ENCODE measurements around the gene TRAIP. TPM values are rescaled to one million over a fixed set of nuclear protein-coding genes. Genes with fewer than 3 reads are reported as not detected.

Gene TRAIP
- total RNA-seq, 2 experiments from 2014 or later = 25.1 to 28.1 TPM

GRCh38 chr3:49872801-49873281, 16.5 kb upstream of the TRAIP start:
- DNase-seq (peak; percentile 56), ATAC-seq (peak; percentile 19)
- intact Hi-C loops (cut with DNase I, micrococcal nuclease) = no loop called here
- Mint-ChIP-seq H3K9me3 (ENCODE audit: low read depth) (no peaks in the 10 kb centered on the region), H3K4me1 (no peaks in the 10 kb centered on the region), H3K4me3 (no peak overlapping the region), H3K36me3 (ENCODE audit: low read depth) (no peaks in the 10 kb centered on the region), H3K27ac (no peak overlapping the region), H3K27me3 (peaks cover 19% of the 10 kb centered on the region)
- ChIA-PET POLR2A (no interaction called here), CTCF (interaction anchor here (0.8 kb wide), 1 partner anchor 10 kb away, joined by 3 read pairs; no protein-coding TSS in a partner anchor)

GRCh38 chr3:49871531-49872153, 15.3 kb upstream of the TRAIP start:
- Mint-ChIP-seq H3K27ac (no peak overlapping the region), H3K4me3 (no peak overlapping the region), H3K4me1 (no peaks in the 10 kb centered on the region), H3K36me3 (ENCODE audit: low read depth) (no peaks in the 10 kb centered on the region), H3K27me3 (peaks cover 28% of the 10 kb centered on the region), H3K9me3 (ENCODE audit: low read depth) (no peaks in the 10 kb centered on the region)
- CTCF ChIA-PET = interaction anchor here (0.7 to 1.0 kb wide), 5 partner anchors 10 to 68 kb away, joined by 3 to 5 read pairs (median 3); partner anchors contain the start of gene INKA1
- ATAC-seq = no peak
- no peak for DNase-seq
- POLR2A ChIA-PET = no interaction called here
- intact Hi-C loops (cut with DNase I, micrococcal nuclease) = no loop called here

GRCh38 chr3:49869525-49870126, 13.3 kb upstream of the TRAIP start, which contains the start of gene CAMKV:
Gene CAMKV (minus strand): TSS chr3:49869906. CDS start chr3:49862388, 7,518 bp downstream.
- Mint-ChIP-seq H3K27me3 (peaks cover 29% of the 10 kb centered on the region), H3K9me3 (ENCODE audit: low read depth) (no peaks in the 10 kb centered on the region), H3K36me3 (ENCODE audit: low read depth) (no peaks in the 10 kb centered on the region), H3K4me1 (no peaks in the 10 kb centered on the region), H3K27ac (no peak within 1 kb of the TSS), H3K4me3 (no peak within 1 kb of the TSS)
- DNase-seq (peak; percentile 61), ATAC-seq (peak; percentile 59)
- intact Hi-C loops (cut with DNase I, micrococcal nuclease) = loop anchor here in 1 of 2 experiments (1.0 kb wide), 1 partner anchor 13 kb away; the partner anchor contains the start of gene TRAIP
- ChIA-PET CTCF (interaction anchor here (0.7 kb wide), 1 partner anchor 319 kb away, joined by 3 read pairs; no protein-coding TSS in a partner anchor), POLR2A (interaction anchor here (0.6 kb wide), 1 partner anchor 120 kb away, joined by 8 read pairs; no protein-coding TSS in a partner anchor)

- Mint-ChIP-seq H3K36me3 (ENCODE audit: low read depth) (no peaks in the 10 kb centered on the region), H3K4me1 (no peaks in the 10 kb centered on the region), H3K4me3 (no peak overlapping the region), H3K27ac (no peak overlapping the region), H3K9me3 (ENCODE audit: low read depth) (no peaks in the 10 kb centered on the region), H3K27me3 (peaks cover 31% of the 10 kb centered on the region)
- POLR2A ChIA-PET = interaction anchor here (0.6 kb wide), 1 partner anchor 120 kb away, joined by 8 read pairs; no protein-coding TSS in a partner anchor
- DNase-seq = no peak
- CTCF ChIA-PET = interaction anchor here (0.6 kb wide), 1 partner anchor 124 kb away, joined by 3 read pairs; no protein-coding TSS in a partner anchor
- intact Hi-C loops (cut with DNase I, micrococcal nuclease) = loop anchor here in 1 of 2 experiments (1.0 kb wide), 1 partner anchor 13 kb away; the partner anchor contains the start of gene TRAIP
- ATAC-seq = no peak
Measured at GRCh38 chr3:49868862-49869466, 12.6 kb upstream of the TRAIP start.

GRCh38 chr3:49867871-49868321, 11.5 kb upstream of the TRAIP start:
- CTCF ChIA-PET = no interaction called here
- peak; percentile 49 for DNase-seq
- H3K27me3 Mint-ChIP-seq = peaks cover 32% of the 10 kb centered on the region

GRCh38 chr3:49867400-49867799, 11.0 kb upstream of the TRAIP start:
- ATAC-seq (no peak), DNase-seq (no peak)
- Mint-ChIP-seq H3K9me3 (ENCODE audit: low read depth) (no peaks in the 10 kb centered on the region), H3K27ac (no peak overlapping the region), H3K36me3 (ENCODE audit: low read depth) (no peaks in the 10 kb centered on the region), H3K4me3 (no peak overlapping the region), H3K27me3 (peaks cover 32% of the 10 kb centered on the region), H3K4me1 (no peaks in the 10 kb centered on the region)
- POLR2A ChIA-PET = no interaction called here
- CTCF ChIA-PET = no interaction called here
- intact Hi-C loops (cut with DNase I, micrococcal nuclease) = no loop called here

More at GRCh38 chr3:49867871-49868321, 11.5 kb upstream of the TRAIP start:
- H3K4me1 Mint-ChIP-seq = no peaks in the 10 kb centered on the region
- POLR2A ChIA-PET = no interaction called here
- no peaks in the 10 kb centered on the region for H3K9me3 Mint-ChIP-seq (ENCODE audit: low read depth)
- no peaks in the 10 kb centered on the region for H3K36me3 Mint-ChIP-seq (ENCODE audit: low read depth)
- H3K4me3 Mint-ChIP-seq = no peak overlapping the region
- ATAC-seq = peak; percentile 27
- H3K27ac Mint-ChIP-seq = no peak overlapping the region
- intact Hi-C loops (cut with DNase I, micrococcal nuclease) = no loop called here

GRCh38 chr3:49865198-49865784, 8.9 kb upstream of the TRAIP start:
- Mint-ChIP-seq H3K4me1 (no peaks in the 10 kb centered on the region), H3K36me3 (ENCODE audit: low read depth) (no peaks in the 10 kb centered on the region), H3K27me3 (peaks cover 26% of the 10 kb centered on the region), H3K4me3 (no peak overlapping the region), H3K27ac (no peak overlapping the region), H3K9me3 (ENCODE audit: low read depth) (no peaks in the 10 kb centered on the region)
- POLR2A ChIA-PET = no interaction called here
- DNase-seq (no peak), ATAC-seq (no peak)
- CTCF ChIA-PET = no interaction called here
- intact Hi-C loops (cut with DNase I, micrococcal nuclease) = no loop called here

GRCh38 chr3:49864505-49864904, 8.1 kb upstream of the TRAIP start:
- Mint-ChIP-seq H3K9me3 (ENCODE audit: low read depth) (no peaks in the 10 kb centered on the region), H3K4me1 (no peaks in the 10 kb centered on the region), H3K36me3 (ENCODE audit: low read depth) (no peaks in the 10 kb centered on the region), H3K4me3 (no peak overlapping the region), H3K27ac (no peak overlapping the region), H3K27me3 (peaks cover 22% of the 10 kb centered on the region)
- DNase-seq (no peak), ATAC-seq (no peak)
- ChIA-PET CTCF (interaction anchor here (0.7 to 0.8 kb wide), 2 partner anchors 204 to 532 kb away, joined by 3 read pairs; no protein-coding TSS in a partner anchor), POLR2A (no interaction called here)
- intact Hi-C loops (cut with DNase I, micrococcal nuclease) = no loop called here

- intact Hi-C loops (cut with DNase I, micrococcal nuclease) = loop anchor here in 1 of 2 experiments (5.0 kb wide), 2 partner anchors 43 to 72 kb away; partner anchors contain the start of genes IP6K1 and MST1R
- CTCF ChIA-PET = no interaction called here
- Mint-ChIP-seq H3K27ac (no peak overlapping the region), H3K27me3 (peaks cover 4% of the 10 kb centered on the region), H3K4me3 (no peak overlapping the region), H3K36me3 (ENCODE audit: low read depth) (no peaks in the 10 kb centered on the region), H3K4me1 (peaks cover 10% of the 10 kb centered on the region), H3K9me3 (ENCODE audit: low read depth) (no peaks in the 10 kb centered on the region)
- DNase-seq (no peak), ATAC-seq (no peak)
- POLR2A ChIA-PET = no interaction called here
Measured at GRCh38 chr3:49859576-49860305, 3.4 kb upstream of the TRAIP start.

- ChIA-PET CTCF (interaction anchor here (0.6 to 1.5 kb wide), 6 partner anchors 15 to 206 kb away, joined by 3 to 7 read pairs (median 4); no protein-coding TSS in a partner anchor), POLR2A (interaction anchor here (1.1 kb wide), 1 partner anchor 85 kb away, joined by 3 read pairs; the partner anchor contains the start of gene RBM6)
- Mint-ChIP-seq H3K4me1 (peaks cover 10% of the 10 kb centered on the region), H3K4me3 (peak overlapping the region; percentile 97), H3K9me3 (ENCODE audit: low read depth) (no peaks in the 10 kb centered on the region), H3K36me3 (ENCODE audit: low read depth) (no peaks in the 10 kb centered on the region), H3K27ac (no peak overlapping the region), H3K27me3 (no peaks in the 10 kb centered on the region)
- intact Hi-C loops (cut with DNase I, micrococcal nuclease) = loop anchor here (1.0 to 5.0 kb wide), 16 partner anchors 14 to 437 kb away; partner anchors contain the start of genes IP6K1 (in 2 of the 2), MST1R (in 2 of the 2), AMIGO3 (in 1 of the 2) and APEH (in 1 of the 2)
- DNase-seq (no peak), ATAC-seq (no peak)
Measured at GRCh38 chr3:49855662-49856061, 702 bp downstream of the TRAIP start.

Data from activated CD4-positive, alpha-beta T cell treated with anti-CD3 and anti-CD28 coated beads for 36 hours (primary cell).